Activated CD8-positive, alpha-beta memory T cell treated with anti-CD3 and anti-CD28 coated beads for 1 hour (primary cell): ENCODE data around the gene NFYC.
"Not testable (repeated sequence)": the region's sequence is repeated elsewhere in the genome, so short reads cannot be mapped to it uniquely, and the experiment has no call there.

ENCODE experiments used
- DNase-seq, 2 donors: peaks; one replicate each; pipeline ENCODE4 v3.0.0-alpha.2; 2020; ENCODE audit warnings: low read depth in 1 of 2; ENCODE audit errors: extremely low read depth in 1 of 2

Gene NFYC

DNA sequence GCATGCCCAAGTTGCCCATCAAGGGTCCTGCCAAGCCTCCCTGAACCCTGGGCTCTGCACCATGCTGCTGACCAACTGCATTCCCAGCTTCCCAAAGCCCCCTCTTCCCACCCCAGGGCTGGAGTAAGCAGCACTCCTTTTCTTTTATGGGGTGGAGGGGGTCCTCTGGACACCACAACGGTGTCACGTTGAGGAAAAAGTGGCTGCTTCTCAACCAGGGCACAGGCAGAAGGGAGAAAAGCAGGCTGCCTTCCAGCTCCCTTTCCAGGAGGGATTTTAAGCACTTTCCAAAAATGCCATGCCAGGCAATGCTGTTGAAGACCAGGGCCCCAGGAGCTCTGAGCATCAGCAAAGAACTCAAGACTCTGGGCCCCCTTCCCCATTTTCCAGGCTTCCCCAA lies 26.7 kb upstream of the NFYC start:
- no peak for DNase-seq

DNA sequence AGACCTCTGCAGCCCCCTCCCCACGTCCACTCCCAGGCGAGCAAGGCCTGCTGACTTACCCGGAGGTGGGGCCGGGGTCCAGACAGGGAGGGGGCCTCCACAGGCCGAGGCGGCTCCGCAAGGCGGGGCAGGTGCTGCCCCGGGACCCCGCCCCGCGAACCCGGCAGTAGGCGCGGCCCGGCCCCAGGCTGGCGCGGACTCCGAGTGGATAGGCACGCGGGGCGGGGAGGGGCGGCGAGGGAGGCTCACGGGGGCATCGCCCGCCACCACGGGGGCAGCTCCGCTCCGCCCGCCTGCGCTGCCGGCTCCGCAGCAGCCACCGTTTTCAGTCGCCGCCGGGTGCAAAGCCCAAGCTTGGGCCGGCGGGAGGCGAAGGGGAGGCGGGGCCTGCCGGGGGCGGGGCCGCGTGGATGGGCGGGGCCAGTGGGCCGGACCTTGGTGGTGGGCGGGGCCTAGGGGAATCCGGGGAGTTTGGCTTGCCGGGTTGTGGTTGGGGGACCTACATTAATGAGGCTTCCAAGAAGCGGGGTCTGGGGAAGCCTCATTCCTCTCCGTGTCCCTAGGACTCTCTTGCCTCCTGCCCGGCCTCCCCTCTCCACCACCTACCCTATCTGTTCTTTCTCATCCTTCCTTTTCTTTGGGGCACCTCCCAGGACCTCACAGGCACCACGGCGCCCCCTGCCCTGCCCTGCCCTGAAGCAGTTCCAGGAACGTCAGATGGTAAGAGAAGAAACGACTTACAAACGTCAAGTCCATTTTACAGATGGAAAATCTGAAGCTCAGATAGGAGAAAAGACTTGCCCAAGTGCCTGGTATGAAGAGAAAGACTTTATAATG lies 26.0 kb upstream of the NFYC start, which contains the start of gene RIMS3:
RIMS3 (minus strand) TSS at position 348 of the 837 bp plus-strand sequence. CDS start 23,757 bp downstream, outside the sequence.
- DNase-seq, result peak; percentile 32 to 78

DNA sequence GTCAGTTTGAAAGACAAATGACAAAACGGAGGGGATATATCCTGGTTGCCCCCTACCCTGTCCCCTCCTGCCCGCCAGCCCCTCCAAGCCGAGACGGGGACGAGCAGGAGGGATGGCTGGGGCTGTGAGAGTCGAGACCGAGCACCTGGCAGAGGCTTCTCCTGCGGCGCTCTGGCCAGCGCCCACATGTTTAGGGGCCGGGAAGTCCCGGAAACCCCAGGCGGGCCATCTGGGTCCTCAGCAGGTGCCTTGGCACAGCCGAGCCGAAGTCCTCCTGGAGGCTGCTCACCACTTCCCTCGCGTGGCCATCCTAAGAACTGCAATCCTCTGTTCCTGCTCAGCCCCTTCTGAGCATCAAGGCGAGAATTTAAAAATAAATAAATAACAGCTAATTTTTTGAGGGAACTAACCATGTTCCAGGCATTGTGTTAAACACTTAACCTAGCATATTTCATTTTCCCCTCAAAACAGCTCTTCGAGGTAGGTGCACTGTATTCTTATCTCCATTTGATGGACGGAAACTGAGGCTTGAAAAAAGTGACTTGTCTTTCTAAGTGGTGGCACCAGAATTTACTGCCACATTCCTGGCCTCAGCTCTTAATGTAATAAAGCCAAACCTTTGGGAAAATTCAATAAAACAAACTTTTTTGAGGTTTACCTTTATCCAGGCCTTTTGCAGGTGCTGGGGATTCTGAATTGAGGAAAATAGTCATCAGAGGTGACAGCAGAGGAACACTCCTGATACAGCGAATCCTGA lies 22.6 kb upstream of the NFYC start:
- DNase-seq, result peak; percentile 56 to 76

DNA sequence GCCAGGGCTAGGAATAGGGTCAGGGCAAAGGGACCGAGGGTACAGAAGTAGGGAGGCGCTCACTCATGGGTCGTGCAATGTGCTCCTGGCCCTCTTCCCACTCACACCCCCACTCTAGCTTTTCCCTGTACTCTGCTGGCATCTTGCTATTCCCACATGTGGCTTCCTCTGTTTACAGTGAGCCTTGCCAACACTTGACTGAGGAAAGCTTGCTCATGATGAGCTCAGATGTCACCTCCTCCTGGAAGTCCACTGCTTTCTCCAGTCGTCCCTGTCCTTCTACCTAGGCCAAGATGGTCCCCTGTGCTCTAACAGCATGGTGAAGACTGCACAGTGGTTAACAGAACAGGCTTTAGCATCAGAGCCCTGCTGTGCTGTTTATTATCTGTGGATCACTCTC lies 18.1 kb upstream of the NFYC start:
- DNase-seq, result no peak

DNA sequence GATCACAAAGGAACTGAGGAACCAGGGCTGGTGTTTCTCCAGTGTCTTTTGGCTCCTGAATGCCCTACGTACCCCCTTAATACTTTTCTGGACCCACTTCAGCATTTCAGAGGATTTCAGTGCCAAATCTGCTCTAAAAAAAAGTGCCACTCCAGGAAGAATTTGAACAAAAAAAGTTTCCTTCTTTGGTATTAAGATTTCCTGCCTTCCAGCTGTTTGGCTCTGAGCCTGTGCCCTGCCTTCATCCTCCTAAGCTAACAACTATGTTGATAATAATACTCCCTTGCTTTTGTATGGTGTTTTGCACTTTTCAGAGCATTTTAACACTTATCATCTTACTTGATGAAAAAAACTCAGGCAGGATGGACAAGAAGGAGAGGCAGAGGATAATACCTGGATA lies 15.0 kb upstream of the NFYC start:
- DNase-seq, result no peak

DNA sequence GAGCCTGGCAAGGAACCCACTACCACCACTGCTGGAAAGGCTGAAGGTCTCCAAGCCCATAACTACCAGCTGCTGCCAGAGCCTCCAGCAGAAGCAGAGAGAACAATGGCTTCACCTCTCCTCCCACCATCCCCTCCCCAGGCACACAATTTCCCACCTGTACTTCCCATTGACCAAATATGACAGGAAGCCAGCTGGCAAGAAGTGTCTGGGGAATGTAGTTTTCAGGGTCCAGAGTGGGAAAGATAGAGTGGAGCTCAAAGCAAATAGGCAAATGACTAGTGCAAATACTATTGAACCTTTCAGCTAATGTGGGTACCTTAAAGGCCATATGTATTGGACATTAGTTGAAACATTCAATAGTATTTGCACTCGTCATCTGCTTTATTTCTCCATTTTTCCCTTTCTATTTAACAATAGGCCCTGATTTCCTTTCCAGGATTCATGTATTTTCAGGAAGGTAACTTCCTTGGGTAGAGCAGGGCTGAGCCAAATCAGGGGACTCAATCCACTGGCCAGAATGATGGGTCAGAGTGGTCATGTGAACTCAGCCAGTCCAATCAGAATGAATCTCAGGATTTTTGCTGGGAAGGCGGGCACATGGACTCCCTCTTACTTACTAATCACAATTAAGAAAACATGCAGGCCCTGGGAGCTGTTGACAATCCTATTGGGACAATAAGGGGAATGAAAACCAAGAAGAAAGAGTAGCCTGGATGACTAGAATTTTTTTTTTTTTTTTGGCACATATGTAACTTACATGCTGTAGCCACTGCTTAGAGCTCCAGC lies 12.1 kb upstream of the NFYC start:
- no peak for DNase-seq

DNA sequence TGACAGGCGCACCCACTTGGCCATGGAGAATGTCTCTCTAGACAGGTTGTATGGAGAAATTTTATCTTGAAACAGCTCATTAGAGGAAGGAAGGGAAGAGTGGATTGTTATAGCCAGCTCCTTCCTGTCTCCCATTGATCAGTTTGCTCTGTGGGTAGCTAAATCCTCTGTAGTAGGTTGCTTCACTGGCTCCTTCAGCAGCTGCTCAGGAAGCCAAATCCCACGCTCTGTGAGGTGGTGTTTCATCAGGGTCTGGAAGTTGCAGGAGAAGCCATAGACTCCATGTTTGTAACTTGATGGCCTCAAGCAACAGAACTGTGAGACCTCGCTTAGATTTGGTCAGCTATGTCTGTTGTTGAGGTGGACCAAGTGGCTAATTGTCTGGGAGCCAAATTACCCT lies 6.8 kb upstream of the NFYC start:
- no peak for DNase-seq

DNA sequence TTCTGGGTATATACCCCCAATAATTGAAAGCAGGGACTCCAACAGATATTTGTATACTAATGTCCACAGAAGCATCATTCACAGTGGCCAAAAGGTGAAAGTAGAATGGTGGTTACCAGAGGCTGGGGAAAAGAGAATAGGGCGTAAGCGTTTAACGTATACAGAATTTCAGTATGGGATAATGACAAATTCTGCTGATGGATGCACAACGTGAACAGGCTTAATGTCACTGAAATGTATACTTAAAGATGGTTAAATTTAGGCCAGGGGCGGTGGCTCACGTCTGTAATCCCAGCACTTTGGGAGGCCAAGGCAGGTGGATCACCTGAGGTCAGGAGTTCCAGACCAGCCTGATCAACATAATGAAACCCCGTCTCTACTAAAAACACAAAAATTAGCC lies 4.4 kb upstream of the NFYC start:
- no peak for DNase-seq

DNA sequence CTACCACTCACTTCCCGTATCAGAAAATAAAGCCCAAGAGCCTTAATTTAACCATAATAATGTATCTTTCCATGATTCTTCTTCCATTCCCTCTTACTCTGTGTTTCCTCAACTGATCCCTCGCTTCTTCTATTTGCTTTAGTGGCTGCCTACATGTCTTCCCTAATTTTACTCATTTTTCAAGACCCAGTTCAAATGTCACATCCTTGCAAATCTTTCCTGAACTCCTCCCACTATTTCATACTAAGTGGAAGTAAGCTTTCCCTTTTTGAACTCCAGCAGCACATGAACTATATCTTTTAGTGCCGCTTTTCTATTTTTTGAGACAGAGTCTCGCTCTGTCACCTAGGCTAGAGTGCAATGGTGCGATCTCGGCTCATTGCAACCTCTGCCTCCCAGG lies 3.8 kb upstream of the NFYC start:
- DNase-seq, result no peak

DNA sequence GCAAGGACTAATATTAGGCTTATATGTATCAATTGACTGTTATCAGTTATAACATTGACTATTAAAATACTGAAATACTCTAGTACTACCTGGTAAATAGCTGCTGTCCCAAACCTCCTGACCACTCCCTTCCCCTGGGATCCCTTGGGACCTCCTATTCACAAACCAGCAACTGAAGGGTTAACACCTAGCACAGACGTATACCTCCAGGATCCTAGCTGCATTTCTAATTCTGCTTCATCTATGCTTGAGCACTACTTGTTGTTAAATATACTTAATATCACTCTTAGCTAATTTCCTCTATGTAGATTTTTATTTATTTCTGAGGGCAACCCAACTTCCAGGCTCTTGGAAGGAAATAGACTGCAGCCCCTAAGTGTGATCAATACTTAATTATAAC lies 1.8 kb upstream of the NFYC start:
- DNase-seq, result no peak

DNA sequence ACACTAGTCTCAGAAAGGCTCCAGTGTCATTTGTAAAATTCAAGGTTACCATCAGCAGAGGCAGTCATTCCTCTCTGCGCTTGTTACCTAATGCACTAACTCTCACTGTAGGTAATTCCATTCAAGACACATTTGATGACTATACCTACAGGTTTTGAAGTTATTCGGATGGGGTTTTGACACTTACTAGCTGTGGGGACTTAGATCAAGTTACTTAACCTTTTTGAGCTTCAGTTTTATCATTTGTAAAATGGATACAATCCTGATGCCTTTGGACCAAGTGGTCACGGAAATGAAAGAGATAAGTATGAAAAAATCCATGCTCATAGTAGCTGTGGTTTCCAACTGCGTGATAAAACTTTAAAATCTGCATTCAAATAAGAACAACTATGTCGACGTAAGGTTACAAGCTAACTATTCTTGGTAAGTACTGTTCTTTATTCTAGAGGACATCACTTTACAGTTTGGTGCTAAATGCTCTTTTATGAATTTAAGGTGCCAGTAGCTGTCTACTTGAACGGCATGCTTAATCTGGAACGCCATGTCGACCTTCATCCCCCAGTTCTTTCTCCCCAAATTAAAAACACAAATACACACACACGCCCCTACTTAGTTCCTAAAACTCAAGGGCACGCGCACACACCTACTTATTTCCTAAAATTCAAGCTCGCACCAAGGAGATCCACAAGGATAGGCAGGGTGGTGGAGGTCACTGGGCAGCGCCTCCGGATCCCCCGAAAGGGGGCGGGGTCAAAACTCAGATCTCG lies 550 bp upstream of the NFYC start:
- no peak for DNase-seq

DNA sequence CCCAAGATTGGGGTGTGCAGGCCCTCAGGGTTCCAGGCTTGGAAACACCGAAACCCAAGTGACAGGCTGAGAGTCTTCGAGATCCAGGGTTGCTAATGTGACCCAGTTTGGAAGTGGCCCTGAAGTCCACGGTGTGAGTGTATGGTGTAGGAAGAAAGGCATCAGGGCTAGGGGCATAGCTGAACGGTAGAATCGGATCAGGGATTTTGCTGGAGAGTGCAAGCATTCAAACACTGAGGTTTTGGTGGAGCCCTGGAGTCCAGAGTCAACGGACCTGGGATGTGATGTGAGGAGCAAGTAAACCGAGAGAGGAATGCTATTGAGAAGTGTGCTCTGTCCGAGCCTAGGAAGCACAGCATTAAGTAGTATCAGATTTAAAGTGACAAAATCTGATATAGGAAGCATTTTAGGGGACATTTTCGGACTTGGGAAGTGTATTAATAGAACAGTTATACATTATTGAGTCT lies 958 bp downstream of the NFYC start:
- DNase-seq, result no peak

DNA sequence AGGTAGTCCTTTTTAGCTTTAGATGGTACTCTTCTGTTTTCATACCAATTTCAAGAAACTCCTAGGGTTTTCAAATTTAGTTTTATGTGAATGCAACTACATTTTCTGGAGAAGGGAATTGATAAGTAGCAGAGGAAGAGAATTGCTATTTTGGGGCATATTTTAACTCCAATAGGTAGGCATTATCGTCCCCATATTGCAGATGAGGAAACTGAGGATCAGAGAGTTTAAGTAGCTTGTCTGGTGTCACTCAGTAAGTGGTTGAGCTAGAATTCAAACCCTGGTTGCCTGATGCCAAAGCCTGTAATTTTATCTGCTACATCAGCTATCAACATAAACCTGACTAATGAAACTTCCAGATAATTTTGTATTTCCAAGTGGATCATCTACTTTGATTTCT lies 1.9 kb downstream of the NFYC start:
- DNase-seq, result no peak

DNA sequence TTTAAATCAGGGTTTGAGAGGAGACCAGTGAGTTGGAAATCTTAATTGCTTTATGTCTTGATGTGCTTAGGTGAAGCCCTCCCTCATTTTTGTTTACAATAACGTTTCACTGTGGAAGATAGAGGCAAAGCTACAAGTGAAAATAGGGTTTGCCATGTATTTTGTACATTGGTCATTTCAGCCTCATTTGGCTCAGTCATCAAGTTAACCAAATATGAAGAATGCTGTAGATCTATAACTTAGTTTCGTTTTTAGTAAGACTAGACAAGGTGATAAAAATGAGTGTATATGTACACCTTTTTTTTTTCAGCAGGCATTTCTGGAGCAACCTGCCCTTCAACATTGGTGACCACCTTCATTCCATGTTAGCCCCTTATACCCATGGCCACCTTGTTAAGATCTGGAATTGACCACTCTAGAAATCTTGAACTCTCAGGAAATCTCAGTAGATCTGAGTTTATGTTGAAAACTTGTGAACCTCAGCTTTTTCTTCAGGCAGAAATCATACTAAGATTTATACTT lies 2.9 kb downstream of the NFYC start:
- no peak for DNase-seq

DNA sequence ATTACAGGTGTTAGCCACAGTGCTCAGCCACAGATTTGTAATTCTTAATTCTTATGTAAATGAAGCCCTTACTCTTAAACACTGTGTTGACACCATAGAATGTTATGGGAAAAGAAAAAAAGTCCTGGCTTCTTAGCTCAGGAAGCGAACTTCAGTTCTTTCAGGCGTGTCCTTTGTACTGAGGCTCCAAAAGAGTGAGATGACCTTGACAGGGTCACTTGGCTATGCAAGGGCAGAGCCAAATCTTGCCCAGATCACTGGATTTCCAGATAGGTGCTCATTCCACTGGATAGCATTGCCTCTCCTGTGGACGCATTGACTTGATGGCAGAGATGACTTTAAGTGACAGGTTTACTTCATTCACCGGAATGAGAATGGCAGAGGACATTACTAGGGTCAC lies 4.8 kb downstream of the NFYC start:
- DNase-seq, result no peak

DNA sequence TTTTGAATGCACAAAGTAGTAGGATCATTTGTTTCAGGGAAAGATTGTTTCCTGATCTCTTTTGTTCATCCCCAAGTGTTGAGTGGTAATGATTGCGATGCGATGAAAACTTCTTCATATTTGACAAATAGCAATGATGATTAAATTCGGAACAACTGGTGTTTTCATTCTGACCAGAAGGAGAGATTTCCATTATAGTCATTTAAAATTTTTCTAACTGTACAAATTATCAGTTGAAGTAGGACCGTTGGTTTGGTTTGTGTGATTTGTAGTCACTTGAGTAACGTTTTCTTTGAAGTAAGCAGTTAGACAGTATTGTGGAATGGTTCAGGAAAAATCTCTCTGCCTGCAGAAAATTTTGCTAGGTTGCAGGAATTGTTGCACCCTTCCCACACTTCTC lies 5.9 kb downstream of the NFYC start:
- DNase-seq, result no peak

DNA sequence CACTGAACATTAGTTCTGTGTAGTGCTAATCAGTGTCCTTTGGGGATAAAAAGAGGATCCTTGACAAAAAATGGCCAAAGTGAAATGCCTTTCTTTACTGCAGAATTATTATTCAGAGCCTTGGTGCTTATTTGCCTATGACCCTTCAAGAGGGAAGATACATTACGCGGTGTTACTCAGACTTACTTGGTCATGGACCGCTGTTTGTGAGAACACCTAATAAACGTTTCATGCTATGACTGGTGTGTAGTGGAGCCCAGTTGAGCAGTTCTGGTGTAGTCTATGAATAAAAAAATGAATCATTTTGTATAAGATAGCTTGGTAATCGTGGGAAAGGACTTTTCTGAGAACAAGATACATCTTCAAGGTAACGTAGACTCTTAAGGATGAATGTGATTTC lies 8.3 kb downstream of the NFYC start:
- DNase-seq, result no peak

DNA sequence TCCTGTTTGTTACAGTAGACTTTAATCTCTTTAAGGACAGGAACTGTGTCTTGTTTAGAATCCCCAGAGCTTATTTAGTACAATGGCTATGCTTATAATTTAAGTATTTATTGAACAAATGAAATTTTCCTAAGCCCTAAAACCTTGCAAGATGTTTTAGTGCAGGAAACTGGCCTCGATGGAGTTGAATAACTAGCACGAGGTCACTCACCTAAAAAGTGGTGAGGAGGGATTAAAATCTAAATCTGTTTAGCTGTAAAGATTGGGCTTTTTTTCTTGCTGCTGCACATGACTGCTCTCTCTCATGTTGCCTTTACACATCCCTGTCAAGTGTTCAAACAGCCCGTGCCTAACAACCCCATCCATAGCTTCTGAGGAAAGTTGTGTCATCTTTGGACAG lies 10.2 kb downstream of the NFYC start:
- no peak for DNase-seq

DNA sequence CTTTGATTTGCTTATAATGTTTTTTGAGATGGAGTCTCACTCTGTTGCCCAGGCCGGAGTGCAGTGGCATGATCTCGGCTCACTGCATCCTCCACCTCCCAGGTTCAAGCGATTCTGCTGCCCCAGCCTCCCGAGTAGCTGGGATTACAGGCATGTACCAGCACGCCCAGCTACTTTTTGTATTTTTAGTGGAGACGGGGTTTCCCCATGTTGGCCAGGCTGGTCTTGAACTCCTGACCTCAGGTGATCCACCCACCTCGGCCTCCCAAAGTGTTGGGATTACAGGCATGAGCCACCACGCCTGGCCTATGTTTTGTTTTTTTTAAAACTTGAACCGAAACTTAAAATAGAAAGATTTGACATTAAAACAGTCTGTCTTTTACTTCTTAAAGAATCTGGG lies 11.3 kb downstream of the NFYC start:
- DNase-seq, result not testable (repeated sequence)

DNA sequence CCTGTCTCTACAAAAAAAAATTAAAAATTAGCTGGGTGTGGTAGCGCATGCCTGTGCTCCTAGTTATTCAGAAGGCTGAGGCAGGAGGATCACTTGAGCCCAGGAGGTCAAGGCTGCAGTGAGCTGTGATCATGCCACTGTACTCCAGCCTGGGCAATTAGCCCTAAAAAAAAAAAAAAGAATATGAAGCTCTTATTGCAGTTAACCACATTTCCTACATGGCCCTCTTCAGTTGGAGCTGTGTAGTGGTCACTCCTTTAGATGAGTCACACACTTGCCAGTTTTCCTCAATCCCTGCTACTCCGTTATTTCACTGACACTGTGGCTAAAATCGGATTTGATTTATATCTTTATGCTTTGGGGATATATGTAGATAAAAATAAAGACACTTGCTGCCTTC lies 11.8 kb downstream of the NFYC start:
- DNase-seq, result no peak
